GM12891 (cell line): Measurements from ENCODE around the gene PON2.

Source experiments
- POLR2A ChIP-seq: IDR thresholded peaks from 2 replicates; pipeline ENCODE4 v1.6.1; 2011; ENCODE audit warnings: low read depth, low read length, control low read depth
- POU2F2 ChIP-seq: IDR thresholded peaks from 2 replicates; pipeline ENCODE4 v1.6.1; 2011; ENCODE audit warnings: low read depth, mild to moderate bottlenecking, control low read depth, low read length, moderate library complexity

- TF ChIP-seq POLR2A (no peak), POU2F2 (no peak)
Observed at GRCh38 chr7:95441042-95441823, 6.4 kb upstream of the PON2 start.
